DMS 273 treated with DMSO at 0.1 percent for 48 hours (cell line): ENCODE data around the gene NEDD4L.

Experiments used
- DNase-seq: peaks from one replicate; lab custom pipeline; 2025; lab: John Stamatoyannopoulos, UW

The NEDD4L gene

GRCh38 chr18:58118536-58118935 is 74.5 kb downstream of the NEDD4L start:
- no peak for DNase-seq

- no peak for DNase-seq
Observed at GRCh38 chr18:58119819-58120218, 75.8 kb downstream of the NEDD4L start.

- DNase-seq, result no peak
Observed at GRCh38 chr18:58124475-58124874, 80.4 kb downstream of the NEDD4L start.

- DNase-seq, result no peak
Observed at GRCh38 chr18:58125183-58125582, 81.2 kb downstream of the NEDD4L start.

- no peak for DNase-seq
Observed at GRCh38 chr18:58125756-58126155, 81.7 kb downstream of the NEDD4L start.

- no peak for DNase-seq
Observed at GRCh38 chr18:58128381-58129374, 84.7 kb downstream of the NEDD4L start.

- no peak for DNase-seq
Observed at GRCh38 chr18:58132595-58133261, 88.7 kb downstream of the NEDD4L start.

- DNase-seq, result no peak
Observed at GRCh38 chr18:58135183-58135641, 91.2 kb downstream of the NEDD4L start.

GRCh38 chr18:58135701-58136331 is 91.8 kb downstream of the NEDD4L start:
- peak; percentile 16 for DNase-seq

- DNase-seq, result no peak
Observed at GRCh38 chr18:58136879-58137278, 92.9 kb downstream of the NEDD4L start.

GRCh38 chr18:58139459-58140386 is 95.7 kb downstream of the NEDD4L start:
- no peak for DNase-seq

GRCh38 chr18:58140387-58141325 is 96.6 kb downstream of the NEDD4L start:
- no peak for DNase-seq

GRCh38 chr18:58143386-58143785 is 99.4 kb downstream of the NEDD4L start:
- DNase-seq, result no peak

GRCh38 chr18:58144106-58144505 is 100.1 kb downstream of the NEDD4L start:
- no peak for DNase-seq

- no peak for DNase-seq
Observed at GRCh38 chr18:58144671-58145285, 100.8 kb downstream of the NEDD4L start.

GRCh38 chr18:58146099-58146498 is 102.1 kb downstream of the NEDD4L start:
- no peak for DNase-seq

GRCh38 chr18:58148954-58149471 is 105.0 kb downstream of the NEDD4L start:
- DNase-seq, result no peak

GRCh38 chr18:58150772-58151171 is 106.7 kb downstream of the NEDD4L start:
- DNase-seq, result no peak

- no peak for DNase-seq
Observed at GRCh38 chr18:58152216-58152615, 108.2 kb downstream of the NEDD4L start.

GRCh38 chr18:58152891-58153290 is 108.9 kb downstream of the NEDD4L start:
- DNase-seq, result no peak
